ENCODE data around the gene MYZAP. TPM values are rescaled to one million over a fixed set of nuclear protein-coding genes. Genes with fewer than 3 reads are reported as not detected.
A peak's percentile ranks its signal among the peaks of the same experiment; 100 is the strongest.

MYZAP gene
- total and polyA plus RNA-seq, 4 donors = 0.38 to 7.5 (median 2.5) TPM

DNA sequence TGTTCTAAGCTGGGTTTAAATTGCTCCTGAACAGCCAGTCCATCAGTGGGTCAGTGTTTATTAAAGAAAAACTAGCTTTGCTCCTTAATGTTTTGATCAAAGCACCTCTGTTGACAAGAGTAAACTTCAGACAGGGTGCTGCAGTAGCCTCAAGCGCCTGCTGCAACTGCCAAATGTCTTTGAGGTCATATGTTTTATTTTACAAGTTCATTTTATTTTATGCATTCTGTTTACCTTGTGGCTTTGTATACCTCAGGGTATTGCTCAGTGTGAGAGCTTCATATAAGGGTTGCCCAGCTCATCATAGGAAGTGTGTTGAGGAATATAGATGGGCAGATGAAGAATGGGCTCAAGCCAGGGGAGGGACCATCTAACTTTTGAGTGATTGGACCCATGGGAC is 8.5 kb downstream of the MYZAP start:
- Histone ChIP-seq H3K27ac (ENCODE audit: low read depth in 1 of 2, low read length in 2 of 2) (no peak overlapping the region), H3K9me3 (ENCODE audit: control insufficient read depth, low read length) (no peaks in the 10 kb centered on the region), H3K36me3 (ENCODE audit: control insufficient read depth in 1 of 2, insufficient read depth in 2 of 2, low read length in 1 of 2) (no peaks in the 10 kb centered on the region), H3K4me1 (ENCODE audit: control insufficient read depth in 1 of 2, insufficient read depth in 2 of 2, low read length in 2 of 2) (no peaks in the 10 kb centered on the region), H3K4me3 (ENCODE audit: low read length in 2 of 2) (no peak overlapping the region), H3K27me3 (ENCODE audit: control insufficient read depth in 1 of 2, insufficient read depth in 2 of 2, low read length in 1 of 2) (no peaks in the 10 kb centered on the region)
- intact Hi-C loops (cut with DNase I) = no loop called here
- no peak for ATAC-seq (ENCODE audit: low FRiP score)
- WGBS, 2 donors = 93 to 95% methylated on average over 1 of the region's 1 CpG
- DNase-seq = no peak

DNA sequence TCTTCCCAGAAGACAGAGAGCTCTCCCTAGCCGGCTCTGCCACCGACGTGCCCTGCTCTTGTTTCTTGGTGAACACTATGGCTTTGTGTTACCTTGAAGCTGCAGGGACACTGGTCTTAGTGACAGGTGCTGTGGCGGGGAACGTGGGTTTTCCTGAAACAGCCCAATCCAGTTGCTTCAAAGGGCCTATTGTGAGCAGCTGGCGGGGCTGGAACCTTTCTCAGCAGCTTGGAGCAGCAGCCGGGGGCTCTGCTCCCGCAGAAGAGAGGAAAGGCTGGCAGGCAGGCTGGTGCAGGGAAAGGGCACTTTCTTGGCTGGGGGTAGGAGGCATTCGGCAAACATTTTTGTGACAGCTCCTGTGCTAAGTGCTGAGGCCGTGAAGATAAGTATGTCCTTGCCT is 12.8 kb downstream of the MYZAP start:
- no peaks in the 10 kb centered on the region for H3K9me3 ChIP-seq (ENCODE audit: control insufficient read depth, low read length)
- DNase-seq = no peak
- no peaks in the 10 kb centered on the region for H3K36me3 ChIP-seq (ENCODE audit: control insufficient read depth in 1 of 2, insufficient read depth in 2 of 2, low read length in 1 of 2)
- H3K4me3 ChIP-seq (ENCODE audit: low read length in 2 of 2) = no peak overlapping the region
- 81% methylated on average over 10 of the region's 10 CpGs for WGBS, 2 donors
- no peak for ATAC-seq (ENCODE audit: low FRiP score)
- intact Hi-C loops (cut with DNase I) = no loop called here
- H3K27me3 ChIP-seq (ENCODE audit: control insufficient read depth in 1 of 2, insufficient read depth in 2 of 2, low read length in 1 of 2) = no peaks in the 10 kb centered on the region
- no peak overlapping the region for H3K27ac ChIP-seq (ENCODE audit: low read depth in 1 of 2, low read length in 2 of 2)
- H3K4me1 ChIP-seq (ENCODE audit: control insufficient read depth in 1 of 2, insufficient read depth in 2 of 2, low read length in 2 of 2) = no peaks in the 10 kb centered on the region

DNA sequence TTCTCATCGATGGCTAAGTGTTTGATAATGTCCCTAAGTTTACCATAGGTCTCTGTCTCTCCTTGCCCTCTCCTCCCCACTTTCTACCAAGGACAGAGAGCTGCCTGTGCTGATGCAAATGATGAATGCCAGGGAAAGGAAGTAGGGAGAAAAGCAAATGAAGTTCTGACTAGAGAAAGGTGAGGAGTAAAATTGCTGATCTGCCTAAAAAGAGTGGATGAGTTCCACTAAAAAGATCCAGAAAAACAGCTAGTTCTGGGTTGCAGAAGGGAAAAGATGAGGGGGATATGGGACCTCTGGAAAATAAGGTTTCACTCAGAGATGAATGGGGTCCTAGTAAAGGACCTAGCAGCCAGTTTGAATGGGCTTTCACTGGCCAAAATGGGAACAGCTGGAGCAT is 13.8 kb downstream of the MYZAP start:
- no peaks in the 10 kb centered on the region for H3K36me3 ChIP-seq (ENCODE audit: control insufficient read depth in 1 of 2, insufficient read depth in 2 of 2, low read length in 1 of 2)
- H3K27me3 ChIP-seq (ENCODE audit: control insufficient read depth in 1 of 2, insufficient read depth in 2 of 2, low read length in 1 of 2) = no peaks in the 10 kb centered on the region
- H3K27ac ChIP-seq (ENCODE audit: low read depth in 1 of 2, low read length in 2 of 2) = no peak overlapping the region
- DNase-seq (no peak), ATAC-seq (ENCODE audit: low FRiP score) (no peak)
- intact Hi-C loops (cut with DNase I) = no loop called here
- no peaks in the 10 kb centered on the region for H3K9me3 ChIP-seq (ENCODE audit: control insufficient read depth, low read length)
- 93 to 96% methylated on average over 1 of the region's 1 CpG for WGBS, 2 donors
- no peaks in the 10 kb centered on the region for H3K4me1 ChIP-seq (ENCODE audit: control insufficient read depth in 1 of 2, insufficient read depth in 2 of 2, low read length in 2 of 2)
- H3K4me3 ChIP-seq (ENCODE audit: low read length in 2 of 2) = no peak overlapping the region

DNA sequence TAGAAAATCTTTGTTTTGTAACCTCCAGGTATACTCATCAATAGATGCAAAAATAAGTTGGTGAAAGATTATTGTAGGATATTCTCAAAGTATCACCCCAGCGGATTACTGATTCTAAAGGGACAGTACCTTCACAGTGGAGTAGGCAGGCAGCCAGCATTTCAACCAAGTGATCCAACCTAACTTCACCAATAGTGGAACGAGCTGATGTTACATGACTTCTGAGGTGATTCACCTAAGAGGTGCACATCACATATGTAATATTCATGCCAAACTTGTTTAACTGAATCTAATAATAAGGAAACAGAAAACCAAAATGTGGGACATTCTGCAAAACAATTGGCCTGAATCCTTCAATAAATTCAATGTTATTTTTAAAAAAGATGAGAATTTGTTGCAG is 14.3 kb downstream of the MYZAP start:
- H3K9me3 ChIP-seq (ENCODE audit: control insufficient read depth, low read length) = no peaks in the 10 kb centered on the region
- H3K4me1 ChIP-seq (ENCODE audit: control insufficient read depth in 1 of 2, insufficient read depth in 2 of 2, low read length in 2 of 2) = no peaks in the 10 kb centered on the region
- DNase-seq (no peak), ATAC-seq (ENCODE audit: low FRiP score) (no peak)
- H3K4me3 ChIP-seq (ENCODE audit: low read length in 2 of 2) = no peak overlapping the region
- no peak overlapping the region for H3K27ac ChIP-seq (ENCODE audit: low read depth in 1 of 2, low read length in 2 of 2)
- intact Hi-C loops (cut with DNase I) = no loop called here
- H3K36me3 ChIP-seq (ENCODE audit: control insufficient read depth in 1 of 2, insufficient read depth in 2 of 2, low read length in 1 of 2) = no peaks in the 10 kb centered on the region
- no peaks in the 10 kb centered on the region for H3K27me3 ChIP-seq (ENCODE audit: control insufficient read depth in 1 of 2, insufficient read depth in 2 of 2, low read length in 1 of 2)
- 96 to 98% methylated on average over 2 of the region's 2 CpGs for WGBS, 2 donors

DNA sequence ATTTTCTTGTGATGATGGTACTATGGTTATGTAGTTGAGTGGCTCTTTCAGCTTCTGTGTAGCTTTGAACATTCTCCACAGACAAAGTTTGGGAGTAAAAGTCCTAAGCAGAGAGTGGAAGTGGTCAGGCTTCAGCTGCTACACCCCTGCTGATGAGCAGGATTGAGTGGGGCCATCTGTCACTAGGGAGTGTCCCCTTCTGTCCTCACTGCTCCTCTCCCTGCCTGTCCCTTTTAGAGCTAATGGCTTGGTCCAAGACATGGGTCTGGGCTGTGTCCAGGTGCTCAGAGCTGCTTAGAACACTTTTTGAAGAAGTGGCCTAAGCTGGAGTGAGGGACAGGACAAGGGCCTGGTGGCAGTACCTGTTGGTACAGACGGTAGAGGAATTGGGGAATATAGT is 15.1 kb downstream of the MYZAP start:
- H3K9me3 ChIP-seq (ENCODE audit: control insufficient read depth, low read length) = no peaks in the 10 kb centered on the region
- no peaks in the 10 kb centered on the region for H3K36me3 ChIP-seq (ENCODE audit: control insufficient read depth in 1 of 2, insufficient read depth in 2 of 2, low read length in 1 of 2)
- no peaks in the 10 kb centered on the region for H3K4me1 ChIP-seq (ENCODE audit: control insufficient read depth in 1 of 2, insufficient read depth in 2 of 2, low read length in 2 of 2)
- DNase-seq = no peak
- intact Hi-C loops (cut with DNase I) = no loop called here
- no peak overlapping the region for H3K4me3 ChIP-seq (ENCODE audit: low read length in 2 of 2)
- no peak for ATAC-seq (ENCODE audit: low FRiP score)
- WGBS, 2 donors = 94% methylated on average over 1 of the region's 1 CpG
- H3K27ac ChIP-seq (ENCODE audit: low read depth in 1 of 2, low read length in 2 of 2) = no peak overlapping the region
- no peaks in the 10 kb centered on the region for H3K27me3 ChIP-seq (ENCODE audit: control insufficient read depth in 1 of 2, insufficient read depth in 2 of 2, low read length in 1 of 2)

DNA sequence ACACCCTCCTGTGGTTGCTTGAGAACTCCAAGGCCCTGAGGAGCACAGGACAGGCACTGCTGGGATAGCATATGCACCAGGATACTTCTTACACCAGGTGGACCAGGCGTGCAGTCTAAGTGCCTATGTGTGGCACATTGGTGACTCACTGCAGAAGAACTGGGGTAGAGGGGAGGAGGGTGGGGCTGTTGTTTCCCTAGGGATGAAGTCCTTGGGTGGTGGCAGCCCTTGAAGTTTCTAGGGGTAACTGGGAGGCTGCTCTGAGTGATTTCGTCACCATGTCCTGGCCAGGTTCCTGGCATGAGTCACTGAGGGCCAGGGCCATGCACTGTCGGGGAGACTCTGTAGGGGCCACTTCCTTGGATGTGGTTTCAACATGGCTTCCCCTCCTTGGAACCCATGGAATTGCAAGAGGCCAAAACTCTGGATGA is 15.9 kb downstream of the MYZAP start:
- Histone ChIP-seq H3K4me3 (ENCODE audit: low read length in 2 of 2) (no peak overlapping the region), H3K27ac (ENCODE audit: low read depth in 1 of 2, low read length in 2 of 2) (no peak overlapping the region), H3K9me3 (ENCODE audit: control insufficient read depth, low read length) (no peaks in the 10 kb centered on the region), H3K36me3 (ENCODE audit: control insufficient read depth in 1 of 2, insufficient read depth in 2 of 2, low read length in 1 of 2) (no peaks in the 10 kb centered on the region), H3K4me1 (ENCODE audit: control insufficient read depth in 1 of 2, insufficient read depth in 2 of 2, low read length in 2 of 2) (no peaks in the 10 kb centered on the region), H3K27me3 (ENCODE audit: control insufficient read depth in 1 of 2, insufficient read depth in 2 of 2, low read length in 1 of 2) (no peaks in the 10 kb centered on the region)
- WGBS, 2 donors = 86 to 88% methylated on average over 3 of the region's 3 CpGs
- no peak for DNase-seq
- no peak for ATAC-seq (ENCODE audit: low FRiP score)
- intact Hi-C loops (cut with DNase I) = no loop called here

DNA sequence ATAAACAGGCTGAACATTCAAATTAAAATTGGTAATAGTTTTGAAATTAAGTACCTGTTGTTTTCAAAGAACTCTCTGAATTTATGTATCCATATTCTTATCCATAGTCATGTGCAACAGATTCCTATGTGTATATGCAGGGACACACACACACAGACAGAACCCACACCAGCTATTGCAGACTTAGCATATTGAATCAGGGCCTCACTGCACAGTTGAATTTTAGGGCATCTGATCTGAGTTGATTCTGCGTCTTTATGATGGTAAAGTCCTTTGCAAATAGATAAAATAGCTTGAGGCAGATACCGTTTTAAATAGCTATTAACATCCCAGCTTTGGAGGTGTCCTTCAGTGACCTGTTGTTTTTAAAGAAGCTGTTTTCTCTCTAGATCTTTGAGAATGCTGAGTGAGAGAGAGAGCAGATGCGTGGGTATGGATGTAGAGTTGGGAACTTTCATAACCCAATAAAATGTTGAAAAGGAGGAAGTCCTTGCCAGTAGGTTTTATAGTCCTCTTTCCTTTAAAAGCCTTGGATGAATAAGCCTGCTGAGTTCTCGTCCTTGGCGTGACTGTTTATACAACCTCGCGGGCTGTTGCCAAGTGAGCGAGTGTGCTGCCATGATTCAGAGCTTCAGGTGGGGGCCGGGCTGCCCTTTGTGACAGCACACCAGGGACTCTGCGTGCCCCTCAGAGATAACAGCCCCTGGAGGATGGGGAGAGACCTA is 18.3 kb downstream of the MYZAP start:
- H3K4me1 ChIP-seq (ENCODE audit: control insufficient read depth in 1 of 2, insufficient read depth in 2 of 2, low read length in 2 of 2) = no peaks in the 10 kb centered on the region
- H3K9me3 ChIP-seq (ENCODE audit: control insufficient read depth, low read length) = no peaks in the 10 kb centered on the region
- no peak overlapping the region for H3K27ac ChIP-seq (ENCODE audit: low read depth in 1 of 2, low read length in 2 of 2)
- ATAC-seq (ENCODE audit: low FRiP score) = no peak
- DNase-seq = peak in 1 of 2 donors; percentile 60
- no peaks in the 10 kb centered on the region for H3K27me3 ChIP-seq (ENCODE audit: control insufficient read depth in 1 of 2, insufficient read depth in 2 of 2, low read length in 1 of 2)
- H3K4me3 ChIP-seq (ENCODE audit: low read length in 2 of 2) = no peak overlapping the region
- 60 to 66% methylated on average over 10 of the region's 10 CpGs for WGBS, 2 donors
- intact Hi-C loops (cut with DNase I) = no loop called here
- no peaks in the 10 kb centered on the region for H3K36me3 ChIP-seq (ENCODE audit: control insufficient read depth in 1 of 2, insufficient read depth in 2 of 2, low read length in 1 of 2)

DNA sequence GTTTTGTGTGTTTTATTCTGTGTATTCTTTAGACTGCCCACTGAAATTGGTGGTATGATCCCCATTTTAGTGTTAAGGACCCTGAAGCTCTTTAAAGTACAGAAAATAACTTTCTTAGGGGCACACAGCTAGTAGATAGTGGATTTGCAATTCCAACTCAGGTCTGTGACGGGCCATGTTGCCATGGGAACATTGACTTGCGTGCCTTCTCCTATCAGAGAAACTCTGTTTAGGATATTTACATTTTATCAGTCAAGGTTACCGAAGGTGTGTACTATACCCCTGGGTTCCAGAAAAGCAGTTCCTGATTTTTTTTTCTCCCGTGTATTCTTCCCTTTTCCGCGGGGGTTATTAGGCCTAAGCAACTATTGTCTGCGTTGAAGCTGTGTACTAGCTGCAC is 19.4 kb downstream of the MYZAP start:
- intact Hi-C loops (cut with DNase I) = no loop called here
- WGBS, 2 donors = 93 to 95% methylated on average over 7 of the region's 7 CpGs
- Histone ChIP-seq H3K27ac (ENCODE audit: low read depth in 1 of 2, low read length in 2 of 2) (no peak overlapping the region), H3K4me3 (ENCODE audit: low read length in 2 of 2) (no peak overlapping the region), H3K9me3 (ENCODE audit: control insufficient read depth, low read length) (no peaks in the 10 kb centered on the region), H3K27me3 (ENCODE audit: control insufficient read depth in 1 of 2, insufficient read depth in 2 of 2, low read length in 1 of 2) (no peaks in the 10 kb centered on the region), H3K36me3 (ENCODE audit: control insufficient read depth in 1 of 2, insufficient read depth in 2 of 2, low read length in 1 of 2) (no peaks in the 10 kb centered on the region), H3K4me1 (ENCODE audit: control insufficient read depth in 1 of 2, insufficient read depth in 2 of 2, low read length in 2 of 2) (no peaks in the 10 kb centered on the region)
- no peak for ATAC-seq (ENCODE audit: low FRiP score)
- no peak for DNase-seq

DNA sequence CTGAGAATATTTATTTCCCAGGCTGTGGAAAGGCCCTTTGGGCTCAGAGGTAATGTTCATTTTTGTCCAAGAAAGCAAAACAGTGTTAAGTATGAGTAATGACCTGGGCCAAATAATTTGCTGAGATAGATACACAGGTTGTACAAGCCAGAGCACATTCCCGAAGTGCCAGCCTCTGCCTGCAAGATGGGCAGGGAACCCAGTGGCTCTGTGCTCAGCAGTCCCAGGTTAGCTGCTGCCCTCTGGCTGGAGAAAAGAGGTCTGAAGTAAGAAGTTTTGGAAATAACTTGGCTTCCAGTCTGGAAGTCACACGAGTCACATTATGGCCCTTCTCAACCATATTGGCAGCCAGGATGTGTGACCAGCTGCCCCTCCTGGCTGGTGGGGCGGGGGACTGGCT is 20.2 kb downstream of the MYZAP start:
- no peak overlapping the region for H3K4me3 ChIP-seq (ENCODE audit: low read length in 2 of 2)
- H3K27ac ChIP-seq (ENCODE audit: low read depth in 1 of 2, low read length in 2 of 2) = peak overlapping the region in 1 of 2 donors; percentile 6
- no peaks in the 10 kb centered on the region for H3K9me3 ChIP-seq (ENCODE audit: control insufficient read depth, low read length)
- H3K27me3 ChIP-seq (ENCODE audit: control insufficient read depth in 1 of 2, insufficient read depth in 2 of 2, low read length in 1 of 2) = no peaks in the 10 kb centered on the region
- intact Hi-C loops (cut with DNase I) = loop anchor here in 1 of 2 donors (1.0 kb wide), 1 partner anchor 51 kb away; no protein-coding TSS in a partner anchor
- 15 to 23% methylated on average over 3 of the region's 3 CpGs for WGBS, 2 donors
- H3K4me1 ChIP-seq (ENCODE audit: control insufficient read depth in 1 of 2, insufficient read depth in 2 of 2, low read length in 2 of 2) = no peaks in the 10 kb centered on the region
- ATAC-seq (ENCODE audit: low FRiP score) = peak; percentile 67
- peak in 1 of 2 donors; percentile 53 for DNase-seq
- H3K36me3 ChIP-seq (ENCODE audit: control insufficient read depth in 1 of 2, insufficient read depth in 2 of 2, low read length in 1 of 2) = no peaks in the 10 kb centered on the region

Measured in aorta (tissue), 5 donors.